ENCODE data around the gene PSPC1.
"Not testable (repeated sequence)": the region's sequence is repeated elsewhere in the genome, so short reads cannot be mapped to it uniquely, and the experiment has no call there.

The PSPC1 gene, protein sequence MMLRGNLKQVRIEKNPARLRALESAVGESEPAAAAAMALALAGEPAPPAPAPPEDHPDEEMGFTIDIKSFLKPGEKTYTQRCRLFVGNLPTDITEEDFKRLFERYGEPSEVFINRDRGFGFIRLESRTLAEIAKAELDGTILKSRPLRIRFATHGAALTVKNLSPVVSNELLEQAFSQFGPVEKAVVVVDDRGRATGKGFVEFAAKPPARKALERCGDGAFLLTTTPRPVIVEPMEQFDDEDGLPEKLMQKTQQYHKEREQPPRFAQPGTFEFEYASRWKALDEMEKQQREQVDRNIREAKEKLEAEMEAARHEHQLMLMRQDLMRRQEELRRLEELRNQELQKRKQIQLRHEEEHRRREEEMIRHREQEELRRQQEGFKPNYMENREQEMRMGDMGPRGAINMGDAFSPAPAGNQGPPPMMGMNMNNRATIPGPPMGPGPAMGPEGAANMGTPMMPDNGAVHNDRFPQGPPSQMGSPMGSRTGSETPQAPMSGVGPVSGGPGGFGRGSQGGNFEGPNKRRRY

DNA sequence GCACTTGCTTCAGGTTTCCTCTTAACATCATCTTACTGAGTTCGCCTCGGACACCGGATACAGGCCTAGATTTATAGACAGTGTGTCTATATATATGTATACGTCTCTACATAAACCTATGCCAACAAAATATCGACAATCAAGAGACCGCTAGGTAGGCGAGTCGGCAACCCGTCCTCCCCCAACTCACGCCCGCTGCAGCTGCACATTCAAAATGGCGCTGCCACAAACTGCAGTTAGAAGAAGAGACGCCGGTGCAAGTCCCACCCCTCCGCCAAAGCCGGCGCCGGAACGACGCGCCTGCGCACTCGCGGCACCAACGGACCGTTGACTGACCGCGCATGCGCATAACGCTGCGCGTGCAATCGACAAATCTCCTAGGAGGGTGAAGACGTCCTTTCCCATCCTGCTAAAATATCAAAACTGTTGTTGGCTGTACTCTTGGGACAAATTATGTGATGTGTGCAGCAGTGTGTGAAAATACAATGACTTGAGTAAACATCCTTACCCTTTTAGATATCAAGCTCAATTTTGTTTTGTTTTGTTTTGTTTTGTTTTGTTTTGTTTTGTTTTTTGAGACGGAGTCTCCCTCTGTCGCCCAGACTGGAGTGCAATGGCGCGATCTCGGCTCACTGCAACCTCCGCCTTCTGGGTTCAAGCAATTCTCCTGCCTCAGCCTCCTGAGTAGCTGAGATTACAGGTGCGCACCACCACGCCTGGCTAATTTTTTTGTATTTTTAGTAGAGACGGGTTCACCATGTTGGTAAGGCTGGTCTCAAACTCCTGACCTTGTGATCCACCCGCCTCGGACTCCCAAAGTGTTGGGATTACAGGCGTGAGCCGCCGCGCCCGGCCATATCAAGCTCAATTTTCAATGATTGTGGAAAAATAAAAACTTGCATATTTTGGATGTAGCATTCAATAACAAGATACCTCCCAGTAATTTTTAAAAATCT is at the start of gene PSPC1:
TSS of gene PSPC1 (minus strand) at position 219 of the 956 bp plus-strand sequence. CDS start at position 31, 188 bp downstream.
- peak; percentile 94 for DNase-seq

DNA sequence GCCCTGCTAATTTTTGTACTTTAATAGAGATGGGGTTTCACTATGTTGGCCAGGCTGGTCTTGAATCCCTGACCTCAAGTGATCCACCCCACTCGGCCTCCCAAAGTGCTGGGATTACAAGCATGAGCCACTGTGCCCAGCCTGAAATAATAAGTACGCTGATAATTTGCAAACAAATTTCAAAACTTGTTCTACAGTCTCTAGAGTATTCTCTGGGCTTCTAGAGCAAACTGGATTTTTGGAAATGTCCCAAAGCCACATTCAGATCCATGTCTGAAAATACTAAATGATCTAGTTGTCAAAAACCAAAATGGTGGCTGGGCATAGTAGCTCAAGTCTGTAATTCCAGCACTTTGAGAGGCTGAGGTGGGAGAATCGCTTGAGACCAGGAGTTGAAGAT is 39.9 kb upstream of the PSPC1 start:
- DNase-seq: no peak

DNA sequence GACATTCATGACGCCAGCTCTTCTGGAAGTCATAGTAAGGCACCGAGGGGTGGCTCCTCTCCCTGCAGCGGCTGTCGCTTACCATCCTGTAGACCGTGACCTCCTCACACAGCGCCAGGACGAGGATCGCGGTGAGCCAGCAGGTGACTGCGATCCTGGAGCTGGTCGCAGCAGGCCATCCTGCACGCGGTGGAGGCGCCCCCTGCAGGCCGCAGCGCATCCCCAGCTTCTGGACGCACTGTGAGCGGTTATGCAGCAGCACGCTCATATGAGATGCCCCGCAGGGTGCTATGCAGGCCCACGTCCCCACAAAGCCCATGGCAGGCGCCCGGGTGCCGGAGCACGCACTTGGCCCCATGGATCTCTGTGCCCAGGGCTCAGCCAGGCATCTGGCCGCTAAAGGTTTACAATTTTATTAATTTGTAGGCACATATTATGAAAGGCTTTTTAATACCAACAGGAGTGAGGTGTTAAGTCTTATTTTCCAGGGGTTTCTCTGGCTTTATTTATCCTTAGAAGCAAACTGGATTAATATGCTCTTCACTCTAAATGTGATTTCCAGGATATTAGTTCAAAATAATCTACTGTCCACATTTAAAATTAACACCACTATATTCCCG is 35.6 kb upstream of the PSPC1 start:
- DNase-seq: no peak

DNA sequence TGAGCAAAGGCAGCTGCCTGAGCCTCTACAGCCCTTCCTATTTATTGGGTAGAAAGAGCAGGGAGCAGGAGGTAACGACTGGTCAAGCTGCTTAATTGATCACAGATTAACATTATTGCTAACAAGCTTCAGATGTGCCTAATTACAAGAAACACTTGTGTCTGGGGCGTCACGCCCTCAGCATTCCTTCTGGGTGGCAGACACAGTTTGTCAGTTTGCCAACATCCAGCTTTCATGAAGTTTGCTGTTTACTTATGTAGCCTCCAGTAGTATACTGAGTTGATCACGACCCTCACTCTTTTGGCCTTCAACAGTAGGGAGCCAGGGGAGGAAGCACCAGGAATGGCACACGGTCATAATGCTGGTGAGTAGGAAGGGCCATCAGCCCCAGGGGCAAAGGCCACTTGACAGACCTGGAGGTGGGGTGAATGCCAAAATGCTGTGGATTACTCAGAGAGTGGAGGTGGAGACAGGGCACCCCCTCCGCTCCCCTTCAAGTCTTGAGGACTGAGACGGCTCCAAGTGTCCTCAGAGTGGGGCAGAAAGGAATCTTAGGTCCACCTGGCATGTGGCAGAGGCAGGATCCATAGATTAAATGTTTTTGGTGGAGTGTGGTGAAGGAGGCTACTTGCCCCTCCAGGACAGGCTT is 34.9 kb upstream of the PSPC1 start:
- DNase-seq: no peak

DNA sequence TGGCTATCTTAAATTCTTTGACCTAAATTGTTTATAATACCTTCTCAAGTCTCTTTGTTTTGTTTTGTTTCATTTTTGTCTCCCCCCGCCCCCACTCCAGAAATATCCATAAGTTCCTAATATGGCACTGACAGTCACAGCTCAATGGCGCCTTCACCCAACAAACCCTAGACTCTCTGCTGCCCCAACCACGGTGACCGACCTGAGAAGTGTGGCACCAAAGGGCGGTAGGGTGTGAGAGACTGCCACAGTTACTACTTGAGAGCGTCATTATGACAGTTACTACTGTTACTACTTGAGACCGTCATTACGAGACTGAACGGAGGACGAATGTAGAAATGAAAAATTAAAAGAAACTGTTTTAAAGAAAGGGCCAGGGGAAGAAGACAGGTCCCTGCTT is 34.4 kb upstream of the PSPC1 start:
- no peak for DNase-seq

DNA sequence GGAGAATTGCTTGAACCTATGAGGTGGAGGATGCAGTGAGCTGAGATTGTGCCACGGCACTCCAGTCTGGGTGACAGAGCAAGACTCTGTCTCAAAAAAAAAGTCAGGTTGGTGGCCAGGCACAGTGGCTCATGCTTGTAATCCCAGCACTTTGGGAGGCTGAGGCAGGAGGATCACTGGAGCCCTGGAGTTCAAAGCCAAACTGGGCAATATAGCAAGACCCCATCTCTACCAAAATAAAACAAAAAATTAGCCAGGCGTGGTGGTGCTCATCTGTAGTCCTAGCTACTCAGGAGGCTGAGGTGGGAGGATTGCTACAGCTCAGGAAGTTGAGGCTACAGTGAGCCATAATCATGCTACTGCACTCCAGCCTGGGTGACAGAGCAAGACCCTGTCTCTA is 33.1 kb upstream of the PSPC1 start:
- DNase-seq: not testable (repeated sequence)

DNA sequence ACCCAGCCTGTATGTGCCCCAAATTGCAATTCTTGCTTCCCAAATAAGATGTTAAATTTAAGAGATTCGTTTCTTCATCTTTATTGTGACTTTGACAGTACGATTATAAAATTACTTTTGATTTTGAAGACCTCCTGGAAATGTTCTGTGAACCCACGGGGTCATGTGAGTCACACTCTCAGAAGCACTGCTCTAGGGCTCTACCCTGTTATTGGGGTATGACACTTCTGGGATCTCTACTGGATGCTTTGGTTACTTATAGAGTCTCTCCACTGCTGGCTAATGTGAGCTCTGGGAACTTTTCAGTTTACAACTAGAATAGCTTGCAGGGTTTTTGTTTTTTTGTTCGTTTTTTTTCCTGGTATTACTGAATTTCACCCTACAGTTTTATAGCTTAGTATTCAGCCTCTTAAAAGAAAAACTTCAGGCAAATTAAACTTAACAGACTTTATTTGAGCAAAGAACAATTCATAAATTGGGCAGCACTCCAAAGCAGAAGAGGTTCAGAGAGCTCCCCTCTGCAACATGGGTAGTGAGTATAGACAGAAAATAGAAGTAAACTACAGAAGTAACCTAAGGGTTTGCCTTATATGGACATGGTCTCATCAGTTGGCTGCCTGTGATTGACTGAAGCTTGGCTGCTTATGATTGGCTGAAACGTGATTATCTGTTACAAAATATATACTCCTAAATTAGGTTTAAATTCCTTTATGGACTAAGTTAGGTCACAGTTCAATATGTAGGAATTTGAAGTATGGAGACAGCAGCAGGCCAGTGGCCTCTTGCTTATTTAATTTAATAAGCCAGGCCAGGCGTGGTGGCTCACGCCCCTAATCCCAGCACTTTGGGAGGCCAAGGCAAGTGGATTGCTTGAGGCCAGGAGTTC is 28.5 kb upstream of the PSPC1 start:
- DNase-seq: peak; percentile 22

DNA sequence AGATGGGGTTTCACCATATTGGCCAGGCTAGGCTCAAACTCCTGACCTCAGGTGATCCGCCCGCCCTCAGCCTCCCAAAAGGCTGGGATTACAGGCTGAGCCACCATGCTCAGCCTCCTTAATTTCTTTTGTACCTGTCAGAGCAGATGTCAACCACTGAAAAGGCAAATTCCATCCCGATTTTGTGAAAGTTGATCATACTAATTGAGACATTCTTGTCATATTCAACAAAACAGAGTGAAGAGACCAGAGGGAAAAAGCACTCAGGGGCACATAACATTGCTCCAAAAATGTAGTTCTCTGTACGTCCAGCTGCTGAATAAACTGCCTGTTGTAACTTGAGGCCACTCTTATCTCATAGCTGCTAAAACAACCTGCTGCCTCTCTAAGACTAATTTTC is 27.4 kb upstream of the PSPC1 start:
- DNase-seq: no peak

DNA sequence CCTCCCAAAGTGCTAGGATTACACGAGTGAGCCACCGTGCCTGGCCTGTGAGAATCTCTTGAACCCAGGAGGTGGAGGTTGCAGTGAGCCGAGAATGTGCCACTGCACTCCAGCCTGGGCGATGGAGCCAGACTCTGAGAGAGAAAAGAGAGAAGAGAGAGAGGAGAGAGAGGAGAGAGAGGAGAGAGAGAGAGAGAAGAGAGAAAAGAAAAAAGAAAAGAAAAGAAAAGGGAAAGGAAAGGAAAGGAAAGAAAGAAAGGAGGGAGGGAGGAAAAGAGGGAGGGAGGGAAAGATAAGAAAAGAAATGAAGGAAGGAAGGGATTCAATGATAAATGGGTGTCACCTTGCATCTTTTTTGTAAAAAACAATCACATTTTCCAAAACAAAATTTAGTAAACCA is 23.0 kb upstream of the PSPC1 start:
- DNase-seq: no peak

DNA sequence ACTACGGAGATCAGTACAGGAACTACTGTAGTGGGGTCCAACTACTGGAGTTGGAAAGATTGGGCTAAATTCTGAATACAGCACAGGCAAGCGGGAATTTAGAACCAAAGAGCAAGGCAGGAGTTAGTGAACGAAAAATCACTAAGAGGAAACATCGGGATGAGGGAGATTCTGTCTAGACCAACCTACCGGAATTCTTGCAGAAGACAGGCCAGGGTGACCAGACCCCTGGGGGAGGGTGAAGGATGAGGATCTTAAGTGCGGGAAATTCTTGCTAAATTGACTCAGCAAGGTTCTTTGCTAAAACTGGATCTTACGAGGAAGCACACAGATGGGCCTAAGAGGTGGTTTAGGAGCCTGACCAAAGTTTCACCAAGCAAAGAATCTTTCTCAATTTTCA is 13.2 kb upstream of the PSPC1 start:
- DNase-seq: no peak

DNA sequence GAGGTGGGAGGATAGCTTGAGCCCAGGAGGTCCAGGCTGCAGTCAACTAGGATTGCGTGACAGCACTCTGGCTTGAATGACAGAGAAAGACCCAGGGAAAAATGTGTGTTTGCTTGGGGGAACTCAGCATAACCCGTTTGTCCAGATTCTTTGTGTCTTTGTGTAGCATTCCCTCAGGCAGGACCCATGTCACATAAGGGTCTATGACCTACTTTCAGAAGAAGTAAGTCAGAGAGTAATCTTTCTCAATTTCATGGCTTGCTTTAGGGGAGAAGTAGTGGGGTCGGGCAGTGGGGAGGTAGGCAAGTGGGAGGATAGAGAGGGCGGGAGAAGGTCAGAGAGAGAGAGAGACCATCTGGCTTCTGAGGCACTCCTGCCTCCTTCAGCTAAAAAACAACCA is 11.9 kb upstream of the PSPC1 start:
- no peak for DNase-seq

DNA sequence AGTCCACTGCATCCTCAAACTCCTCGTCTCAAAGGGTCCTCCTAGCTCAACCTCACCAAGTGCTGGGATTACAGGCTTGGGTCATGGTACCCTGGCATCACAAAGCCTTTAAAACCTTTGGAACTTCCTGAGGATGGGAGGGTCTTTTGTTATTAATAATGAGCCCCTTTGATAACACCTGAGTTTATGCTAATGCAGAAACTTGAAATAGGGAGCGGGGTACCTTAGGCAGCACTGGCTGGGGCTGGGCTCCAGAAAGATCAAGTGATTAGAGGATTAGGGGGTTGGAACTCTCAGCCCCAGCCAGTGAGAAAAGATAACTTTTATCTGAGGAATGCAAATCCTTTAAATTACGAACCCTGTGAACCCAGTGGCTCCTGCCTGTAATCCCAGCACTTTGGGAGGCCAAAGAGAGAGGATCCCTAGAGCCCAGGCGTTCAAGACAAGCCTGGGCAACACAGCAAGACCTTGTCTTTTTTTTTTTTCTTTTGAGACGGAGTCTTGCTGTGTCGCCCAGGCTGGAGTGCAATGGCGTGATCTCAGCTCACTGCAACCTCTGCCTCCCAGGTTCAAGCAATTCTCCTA is 9.3 kb upstream of the PSPC1 start:
- no peak for DNase-seq

DNA sequence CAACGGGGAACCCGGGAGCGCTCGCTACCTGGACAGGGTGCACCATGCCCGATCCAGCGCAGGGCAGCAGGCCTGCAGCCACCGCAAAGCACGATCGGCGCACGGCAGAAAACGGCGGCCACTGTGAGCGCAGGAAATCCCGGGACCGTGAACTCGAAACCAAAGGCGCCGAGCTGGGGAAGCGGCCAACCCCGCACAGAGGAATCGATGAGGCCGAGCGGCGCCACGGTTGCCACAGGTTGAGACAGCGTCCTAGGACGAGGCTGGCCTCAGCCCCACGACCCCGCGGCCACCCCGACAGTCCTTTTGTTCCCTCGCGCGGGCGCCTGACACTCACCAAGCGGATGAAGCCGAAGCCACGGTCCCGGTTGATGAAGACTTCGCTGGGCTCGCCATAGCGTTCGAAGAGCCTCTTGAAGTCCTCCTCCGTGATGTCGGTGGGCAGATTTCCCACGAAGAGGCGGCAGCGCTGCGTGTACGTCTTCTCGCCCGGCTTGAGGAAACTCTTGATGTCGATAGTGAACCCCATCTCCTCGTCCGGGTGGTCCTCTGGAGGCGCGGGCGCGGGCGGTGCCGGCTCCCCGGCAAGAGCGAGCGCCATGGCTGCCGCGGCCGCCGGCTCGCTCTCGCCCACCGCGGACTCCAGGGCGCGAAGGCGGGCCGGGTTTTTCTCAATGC is 557 bp downstream of the PSPC1 start:
- DNase-seq: peak; percentile 35

DNA sequence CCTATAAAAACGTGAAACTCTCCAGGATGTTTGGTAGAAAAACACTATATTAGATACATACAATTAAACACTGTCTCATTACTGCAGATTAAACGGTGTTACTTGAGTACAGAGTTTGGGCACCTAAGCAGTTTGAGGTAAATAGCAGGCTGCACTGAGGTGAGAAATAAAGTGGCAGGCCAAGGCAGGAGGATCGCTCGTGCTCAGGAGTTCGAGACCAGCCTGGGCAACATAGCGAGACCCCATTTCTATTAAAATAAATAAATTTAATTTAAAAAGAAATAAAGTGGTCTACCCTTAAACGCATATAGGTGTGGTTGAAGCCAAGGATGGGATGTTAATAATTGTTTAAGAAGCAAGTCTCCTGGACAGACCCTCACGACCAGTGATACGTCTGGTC is 1.2 kb downstream of the PSPC1 start:
- no peak for DNase-seq

DNA sequence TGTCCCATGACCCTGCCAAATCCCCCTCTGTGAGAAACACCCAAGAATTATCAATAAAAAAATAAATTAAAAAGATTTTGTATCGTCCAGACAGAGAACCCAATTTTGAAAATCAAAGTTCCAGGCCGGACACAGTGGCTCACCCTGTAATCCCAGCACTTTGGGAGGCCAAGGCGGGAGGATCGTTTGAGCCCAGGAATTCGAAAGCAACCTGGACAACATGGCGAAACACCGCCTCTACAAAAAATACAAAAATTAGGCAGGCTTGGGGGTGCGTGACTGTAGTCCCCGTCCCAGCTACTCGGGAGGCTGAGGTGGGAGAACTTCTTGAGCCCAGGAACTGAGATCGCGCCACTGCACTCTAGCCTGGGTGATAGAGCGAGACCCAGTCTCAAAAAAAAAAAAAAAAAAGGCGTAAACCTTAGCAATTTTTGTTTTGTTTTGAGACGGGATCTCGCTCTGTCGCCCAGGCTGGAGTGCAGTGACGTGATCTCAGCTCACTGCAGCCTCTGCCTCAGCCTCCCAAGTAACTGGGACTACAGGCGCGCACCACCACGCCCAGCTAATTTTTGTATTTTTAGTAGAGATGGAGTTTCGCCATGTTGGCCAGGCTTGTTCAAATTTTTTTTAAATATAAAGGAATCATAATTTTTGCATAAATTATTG is 1.9 kb downstream of the PSPC1 start:
- not testable (repeated sequence) for DNase-seq

DNA sequence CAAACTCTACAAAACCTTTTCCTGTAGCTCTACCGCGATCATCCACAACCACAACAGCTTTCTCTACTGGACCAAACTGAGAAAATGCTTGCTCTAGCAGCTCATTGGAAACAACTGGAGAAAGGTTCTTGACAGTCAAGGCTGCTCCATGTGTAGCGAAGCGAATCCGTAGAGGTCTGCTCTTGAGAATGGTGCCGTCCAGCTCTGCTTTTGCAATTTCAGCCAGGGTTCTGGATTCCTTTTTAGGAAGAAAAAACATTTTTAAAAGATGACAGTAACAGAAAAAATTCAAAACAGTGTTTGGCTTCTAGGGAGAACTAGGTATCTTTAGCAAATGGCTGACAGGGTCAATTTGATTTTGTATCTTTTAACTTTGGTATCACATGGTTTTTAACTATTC is 10.4 kb downstream of the PSPC1 start:
- peak; percentile 16 for DNase-seq

DNA sequence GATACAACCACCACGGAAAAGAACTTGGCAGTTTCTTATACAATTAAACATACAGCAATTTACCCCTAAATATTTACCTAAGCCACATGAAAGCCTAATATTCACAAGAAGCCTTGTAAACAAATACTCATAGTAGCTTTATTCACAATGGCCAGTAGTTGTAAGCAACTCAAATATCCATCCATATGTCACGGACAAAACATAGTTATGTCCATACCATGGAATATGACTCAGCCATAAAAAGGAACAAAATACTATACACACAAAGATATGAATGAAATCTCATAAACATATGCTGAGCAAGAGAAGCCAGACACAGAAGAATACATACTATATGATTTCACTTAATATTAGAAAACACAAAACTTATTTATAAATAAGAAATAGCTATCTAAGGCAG is 12.9 kb downstream of the PSPC1 start:
- no peak for DNase-seq

DNA sequence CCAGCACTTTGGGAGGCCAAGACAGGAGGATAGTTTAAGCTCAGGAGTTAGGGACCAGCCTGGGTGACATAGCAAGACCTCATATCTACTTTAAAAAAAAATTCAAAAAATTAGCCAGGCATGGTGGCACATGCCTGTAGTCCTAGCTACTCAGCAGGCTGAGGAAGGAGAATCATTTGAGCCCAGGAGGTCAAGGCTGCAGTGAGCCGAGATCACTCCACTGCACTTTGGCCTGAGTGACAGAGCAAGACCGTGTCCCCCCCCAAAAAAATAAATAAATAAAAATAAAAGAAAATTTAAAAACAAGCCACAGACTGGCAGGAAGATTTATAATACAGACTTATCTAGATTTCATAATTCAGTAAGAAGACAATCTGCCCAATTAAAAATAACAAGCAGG is 14.8 kb downstream of the PSPC1 start:
- DNase-seq: no peak

DNA sequence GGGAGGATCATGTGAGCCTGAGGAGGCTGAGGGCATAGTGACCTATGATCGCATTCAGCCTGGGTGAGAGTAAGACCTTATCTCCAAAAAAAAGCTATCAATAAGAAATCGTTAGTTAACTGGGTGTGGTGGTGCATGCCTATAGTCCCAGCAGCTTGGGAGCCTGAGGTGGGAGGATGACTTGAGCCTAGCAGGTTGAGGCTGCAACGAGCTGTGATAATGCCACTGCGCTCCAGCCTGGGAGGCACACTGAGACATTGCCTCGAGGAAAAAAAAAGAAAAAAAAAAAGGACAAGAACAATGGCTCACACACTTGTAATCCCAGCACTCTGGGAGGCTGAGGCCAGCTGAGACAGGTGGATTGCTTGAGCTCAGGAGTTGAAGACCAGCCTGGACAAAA is 16.2 kb downstream of the PSPC1 start:
- DNase-seq: no peak

DNA sequence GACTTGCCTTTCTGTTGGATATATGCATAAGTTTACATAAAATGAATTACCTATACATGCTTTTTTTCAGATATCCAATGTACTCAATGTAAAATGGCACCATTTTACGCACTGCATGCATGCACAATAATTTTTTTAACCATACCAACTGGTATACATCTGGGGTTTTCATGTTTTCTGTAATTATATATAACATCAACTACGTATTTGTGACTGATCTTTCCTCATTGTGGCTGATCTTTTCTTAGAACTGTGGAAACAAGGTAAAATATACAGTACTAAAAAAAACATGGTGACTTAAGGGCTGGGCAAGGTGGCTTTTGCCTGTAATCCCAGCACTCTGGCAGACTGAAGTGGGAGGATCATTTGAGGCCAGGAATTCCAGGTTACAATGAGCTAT is 18.5 kb downstream of the PSPC1 start:
- DNase-seq: no peak
